Skeletal muscle tissue (tissue), 4 donors: Measurements from ENCODE around the gene HRH4. TPM values are rescaled to one million over a fixed set of nuclear protein-coding genes. Genes with fewer than 3 reads are reported as not detected.

Experiments used
- H3K27ac ChIP-seq: one replicate; pipeline ENCODE4 v1.7.0; 2013; ENCODE audit warnings: mild to moderate bottlenecking, low read depth, low read length, inconsistent platforms
- H3K27me3 ChIP-seq, 3 donors: one replicate each; pipeline ENCODE4 v1.7.0; 2013; ENCODE audit warnings: low read length in 3 of 3; ENCODE audit not compliant: control insufficient read depth in 3 of 3, insufficient read depth in 3 of 3
- H3K36me3 ChIP-seq, 3 donors: one replicate each; pipeline ENCODE4 v1.7.0; 2013; ENCODE audit warnings: low read length in 3 of 3; ENCODE audit not compliant: control insufficient read depth in 3 of 3, insufficient read depth in 3 of 3
- H3K4me1 ChIP-seq, 3 donors: one replicate each; pipeline ENCODE4 v1.7.0; 2013; ENCODE audit warnings: low read length in 3 of 3, mild to moderate bottlenecking in 3 of 3; ENCODE audit not compliant: control insufficient read depth in 3 of 3, insufficient read depth in 3 of 3
- H3K4me3 ChIP-seq, 3 donors: one replicate each; pipeline ENCODE4 v1.7.0; 2013; ENCODE audit warnings: low read length in 3 of 3
- H3K9ac ChIP-seq, 3 donors: one replicate each; pipeline ENCODE4 v1.7.0; 2013; ENCODE audit warnings: low read length in 3 of 3, mild to moderate bottlenecking in 3 of 3, moderate library complexity in 2 of 3, low read depth in 1 of 3
- H3K9me3 ChIP-seq, 3 donors: one replicate each; pipeline ENCODE4 v1.7.0; 2013; ENCODE audit warnings: low read length in 3 of 3; ENCODE audit not compliant: control insufficient read depth in 3 of 3
- total RNA-seq: library from RNA; depleted of rRNA; stranded (reverse); fragments of >200 nt; gene quantifications from one replicate; pipeline ENCODE4 v1.2.3, GENCODE V29; 2014
- donor health status: Osteomylitis.

Gene HRH4
- total RNA-seq, 1 donor from 2014 or later, result not detected

- no peak overlapping the region for H3K9ac ChIP-seq
- H3K27ac ChIP-seq, result no peak overlapping the region
- H3K36me3 ChIP-seq, result no peaks in the 10 kb centered on the region
- no peaks in the 10 kb centered on the region for H3K9me3 ChIP-seq
- H3K4me3 ChIP-seq, result no peak overlapping the region
- no peaks in the 10 kb centered on the region for H3K4me1 ChIP-seq
- H3K27me3 ChIP-seq, result no peaks in the 10 kb centered on the region
Observed at GRCh38 chr18:24461996-24462395, 1.6 kb downstream of the HRH4 start.

GRCh38 chr18:24462838-24463775, 2.7 kb downstream of the HRH4 start:
- no peak overlapping the region for H3K27ac ChIP-seq
- H3K4me3 ChIP-seq, result no peak overlapping the region
- H3K27me3 ChIP-seq, result no peaks in the 10 kb centered on the region
- no peak overlapping the region for H3K9ac ChIP-seq
- no peaks in the 10 kb centered on the region for H3K9me3 ChIP-seq
- H3K36me3 ChIP-seq, result no peaks in the 10 kb centered on the region
- H3K4me1 ChIP-seq, result no peaks in the 10 kb centered on the region

GRCh38 chr18:24465486-24465885, 5.0 kb downstream of the HRH4 start:
- Histone ChIP-seq H3K9me3 (no peaks in the 10 kb centered on the region), H3K4me1 (no peaks in the 10 kb centered on the region), H3K36me3 (no peaks in the 10 kb centered on the region), H3K27me3 (no peaks in the 10 kb centered on the region), H3K9ac (no peak overlapping the region), H3K4me3 (no peak overlapping the region), H3K27ac (no peak overlapping the region)

GRCh38 chr18:24466771-24467170, 6.3 kb downstream of the HRH4 start:
- Histone ChIP-seq H3K9ac (no peak overlapping the region), H3K4me1 (no peaks in the 10 kb centered on the region), H3K9me3 (no peaks in the 10 kb centered on the region), H3K36me3 (no peaks in the 10 kb centered on the region), H3K4me3 (no peak overlapping the region), H3K27me3 (no peaks in the 10 kb centered on the region), H3K27ac (no peak overlapping the region)

- Histone ChIP-seq H3K9me3 (no peaks in the 10 kb centered on the region), H3K27ac (no peak overlapping the region), H3K4me1 (no peaks in the 10 kb centered on the region), H3K4me3 (no peak overlapping the region), H3K36me3 (no peaks in the 10 kb centered on the region), H3K27me3 (no peaks in the 10 kb centered on the region), H3K9ac (no peak overlapping the region)
Observed at GRCh38 chr18:24470022-24470618, 9.7 kb downstream of the HRH4 start.

GRCh38 chr18:24470805-24471204, 10.4 kb downstream of the HRH4 start:
- Histone ChIP-seq H3K9me3 (no peaks in the 10 kb centered on the region), H3K27me3 (no peaks in the 10 kb centered on the region), H3K4me3 (no peak overlapping the region), H3K4me1 (no peaks in the 10 kb centered on the region), H3K9ac (no peak overlapping the region), H3K36me3 (no peaks in the 10 kb centered on the region), H3K27ac (no peak overlapping the region)

- no peak overlapping the region for H3K4me3 ChIP-seq
- no peaks in the 10 kb centered on the region for H3K9me3 ChIP-seq
- no peaks in the 10 kb centered on the region for H3K36me3 ChIP-seq
- no peaks in the 10 kb centered on the region for H3K4me1 ChIP-seq
- no peaks in the 10 kb centered on the region for H3K27me3 ChIP-seq
- H3K9ac ChIP-seq, result no peak overlapping the region
- H3K27ac ChIP-seq, result no peak overlapping the region
Observed at GRCh38 chr18:24472591-24472990, 12.2 kb downstream of the HRH4 start.

- Histone ChIP-seq H3K9ac (no peak overlapping the region), H3K27ac (no peak overlapping the region), H3K9me3 (no peaks in the 10 kb centered on the region), H3K4me1 (no peaks in the 10 kb centered on the region), H3K36me3 (no peaks in the 10 kb centered on the region), H3K4me3 (no peak overlapping the region), H3K27me3 (no peaks in the 10 kb centered on the region)
Observed at GRCh38 chr18:24474406-24474805, 14.0 kb downstream of the HRH4 start.

- no peak overlapping the region for H3K27ac ChIP-seq
- no peaks in the 10 kb centered on the region for H3K27me3 ChIP-seq
Observed at GRCh38 chr18:24475926-24476589, 15.6 kb downstream of the HRH4 start.

GRCh38 chr18:24479371-24479770, 18.9 kb downstream of the HRH4 start:
- no peaks in the 10 kb centered on the region for H3K9me3 ChIP-seq
- H3K27me3 ChIP-seq, result peaks cover 0 to 3% (median 0%) of the 10 kb centered on the region in 3 donors
- no peak overlapping the region for H3K27ac ChIP-seq
- H3K4me1 ChIP-seq, result no peaks in the 10 kb centered on the region
- no peaks in the 10 kb centered on the region for H3K36me3 ChIP-seq
- no peak overlapping the region for H3K4me3 ChIP-seq
- H3K9ac ChIP-seq, result no peak overlapping the region

More at GRCh38 chr18:24475926-24476589, 15.6 kb downstream of the HRH4 start:
- H3K9me3 ChIP-seq, result no peaks in the 10 kb centered on the region
- H3K4me1 ChIP-seq, result no peaks in the 10 kb centered on the region
- no peak overlapping the region for H3K4me3 ChIP-seq
- H3K9ac ChIP-seq, result no peak overlapping the region
- H3K36me3 ChIP-seq, result no peaks in the 10 kb centered on the region
